Esophagus muscularis mucosa (tissue), 4 donors: Measurements from ENCODE around the gene ANKS1B. TPM values are rescaled to one million over a fixed set of nuclear protein-coding genes. Genes with fewer than 3 reads are reported as not detected.

Source experiments
- DNase-seq: peaks from one replicate; pipeline ENCODE4 v3.0.0-alpha.2; 2017; ENCODE audit errors: extremely low spot score
- H3K27ac ChIP-seq, 4 donors: fragments of 200-600 bp; sonication (generic); replicated peaks in 1 of 4; 1 replicate in 3 of 4; 2 replicates in 1 of 4; pipeline ENCODE4 v1.5.1; 2016 to 2019; ENCODE audit warnings: mild to moderate bottlenecking in 1 of 4
- H3K27me3 ChIP-seq, 4 donors: fragments of 200-600 bp; sonication (generic); one replicate each; pipeline versions ENCODE4 v1.5.1 to v1.6.0; 2016 to 2019
- H3K36me3 ChIP-seq, 4 donors: fragments of 200-600 bp; sonication (generic); one replicate each; pipeline ENCODE4 v1.5.1; 2016 to 2019
- H3K4me1 ChIP-seq, 4 donors: fragments of 200-600 bp; sonication (generic); one replicate each; pipeline ENCODE4 v1.5.1; 2016 to 2019
- H3K4me3 ChIP-seq, 4 donors: fragments of 200-600 bp; sonication (generic); 1 replicate in 2 of 4; 2 replicates in 2 of 4; pipeline ENCODE4 v1.5.1; 2016 to 2019; ENCODE audit warnings: mild to moderate bottlenecking in 4 of 4, moderate library complexity in 1 of 4
- H3K9me3 ChIP-seq, 4 donors: fragments of 200-600 bp; sonication (generic); 1 replicate in 3 of 4; 2 replicates in 1 of 4; pipeline ENCODE4 v1.5.1; 2016 to 2019
- CTCF ChIP-seq, 3 experiments: fragments of 200-600 bp in 2 of 3; fragments of 450-650 bp in 1 of 3; sonication (generic) in 2 of 3; IDR thresholded peaks; one replicate each; pipeline ENCODE4 v1.5.1; 2017 to 2019; ENCODE audit warnings: antibody characterized with exemption in 3 of 3, mild to moderate bottlenecking in 2 of 3, moderate library complexity in 1 of 3
- EP300 ChIP-seq: sonication (generic); formaldehyde crosslinking; IDR thresholded peaks from one replicate; pipeline ENCODE4 v1.6.1; 2017; ENCODE audit warnings: antibody characterized with exemption
- POLR2A ChIP-seq: fragments of 450-650 bp; IDR thresholded peaks from one replicate; pipeline ENCODE4 v1.6.1; 2017; ENCODE audit warnings: antibody characterized with exemption, moderate library complexity, mild to moderate bottlenecking, low read depth
- POLR2AphosphoS5 ChIP-seq, 2 donors: sonication (generic); formaldehyde crosslinking; IDR thresholded peaks; one replicate each; pipeline ENCODE4 v1.6.1; 2017; ENCODE audit warnings: antibody characterized with exemption in 2 of 2
- WGBS: methylation state at CpG from one replicate; pipeline ENCODE4 v1.1.5; 2018; 5-methylcytosine and 5-hydroxymethylcytosine counted together
- intact Hi-C: fragments of 100-400 bp; cut with DNase I; formaldehyde crosslinking; loops from one replicate; pipeline ENCODE4 v1.15.1; 2023
- small RNA-seq, 3 donors: library from RNA; depleted of rRNA; stranded (forward); fragments of <200 nt; gene quantifications; one replicate each; pipeline ENCODE3, GENCODE V24; 2016
- total RNA-seq, 4 donors: library from RNA; depleted of rRNA; stranded (reverse); fragments of >200 nt; gene quantifications; one replicate each; pipeline versions ENCODE4 v1.1.0 to v1.2.1, GENCODE V29; 2016

The ANKS1B gene
- total RNA-seq, 4 donors from 2014 or later: 20.4 to 28.7 (median 21.6) TPM

- Histone ChIP-seq H3K27ac (no peak overlapping the region), H3K27me3 (no peaks in the 10 kb centered on the region), H3K4me3 (no peak overlapping the region), H3K9me3 (no peaks in the 10 kb centered on the region), H3K36me3 (peaks cover 10 to 66% (median 43%) of the 10 kb centered on the region in 4 donors), H3K4me1 (no peaks in the 10 kb centered on the region)
- TF ChIP-seq POLR2AphosphoS5 (IDR thresholded peaks at IDR 0.05): no peak
- TF ChIP-seq CTCF (IDR thresholded peaks at IDR 0.05): no peak
- TF ChIP-seq EP300: no peak
- TF ChIP-seq POLR2A: no peak
- intact Hi-C loops: no loop called here
- DNase-seq: no peak
Measured at GRCh38 chr12:98691351-98691750, 1293.4 kb downstream of the ANKS1B start.

GRCh38 chr12:98686603-98687002 lies 1298.1 kb downstream of the ANKS1B start:
- WGBS: 86% methylated on average over 2 of the region's 2 CpGs
- H3K9me3 ChIP-seq: no peaks in the 10 kb centered on the region
- DNase-seq: no peak
- no peak overlapping the region for H3K4me3 ChIP-seq
- H3K36me3 ChIP-seq: peaks cover 35 to 90% (median 62%) of the 10 kb centered on the region in 4 donors
- H3K4me1 ChIP-seq: no peaks in the 10 kb centered on the region
- H3K27ac ChIP-seq: no peak overlapping the region
- H3K27me3 ChIP-seq: no peaks in the 10 kb centered on the region
- TF ChIP-seq POLR2AphosphoS5 (IDR thresholded peaks at IDR 0.05): no peak
- TF ChIP-seq POLR2A: no peak
- no peak for TF ChIP-seq EP300
- TF ChIP-seq CTCF (IDR thresholded peaks at IDR 0.05): no peak
- intact Hi-C loops: no loop called here

Small RNA genes within 50 kb of the gene (small RNA-seq; reads per million reads assigned to genes)
- gene RNA5SP366: 0 to 0.08 (median 0) reads per million in 3 donors

Other genes with a start within 250 kb of the ANKS1B start
- 10 to 100 TPM; 37.7 to 49.1 (median 43.2) TPM for gene BLTP3B, start 157.9 kb upstream of the ANKS1B start, total RNA-seq
- gene ACTR6, start 215.9 kb upstream of the ANKS1B start, total RNA-seq: 10 to 100 TPM in 3 of 4 donors, 1 to 10 TPM in 1; 9.6 to 14.2 (median 13.3) TPM